Stimulated activated naive CD8-positive, alpha-beta T cell treated with anti-CD3 and anti-CD28 coated beads, Interleukin-15, amount 100 ng/mL, for 72 hours (primary cell): ENCODE measurements around the gene GOLGA6L10.
A peak's percentile ranks its signal among the peaks of the same experiment; 100 is the strongest.
"Not testable (repeated sequence)": the region's sequence is repeated elsewhere in the genome, so short reads cannot be mapped to it uniquely, and the experiment has no call there.

Source experiments
- ATAC-seq: fragments of 150-1000 bp; cut with Tn5 transposase; 2 replicates; pipeline ENCODE4 v1.10.0; 2021; ENCODE audit warnings: mild to moderate bottlenecking, moderate library complexity
- DNase-seq, 2 donors: peaks; one replicate each; pipeline ENCODE4 v3.0.0; 2021 to 2022
- H3K27ac Mint-ChIP-seq, 2 donors: one replicate each; pipeline ENCODE4 v1.8.0; 2022; ENCODE audit warnings: mild to moderate bottlenecking in 2 of 2, mixed read lengths in 2 of 2, moderate library complexity in 2 of 2
- H3K27me3 Mint-ChIP-seq: one replicate; pipeline ENCODE4 v1.8.0; 2022; ENCODE audit warnings: mixed read lengths
- H3K4me1 Mint-ChIP-seq: one replicate; pipeline ENCODE4 v1.8.0; 2022; ENCODE audit warnings: mild to moderate bottlenecking, mixed read lengths
- H3K4me3 Mint-ChIP-seq, 2 donors: one replicate each; pipeline ENCODE4 v1.8.0; 2022; ENCODE audit warnings: mild to moderate bottlenecking in 2 of 2, mixed read lengths in 2 of 2, moderate library complexity in 1 of 2
- H3K9me3 Mint-ChIP-seq, 2 donors: one replicate each; pipeline ENCODE4 v1.8.0; 2022; ENCODE audit warnings: mixed read lengths in 2 of 2

The GOLGA6L10 gene

DNA sequence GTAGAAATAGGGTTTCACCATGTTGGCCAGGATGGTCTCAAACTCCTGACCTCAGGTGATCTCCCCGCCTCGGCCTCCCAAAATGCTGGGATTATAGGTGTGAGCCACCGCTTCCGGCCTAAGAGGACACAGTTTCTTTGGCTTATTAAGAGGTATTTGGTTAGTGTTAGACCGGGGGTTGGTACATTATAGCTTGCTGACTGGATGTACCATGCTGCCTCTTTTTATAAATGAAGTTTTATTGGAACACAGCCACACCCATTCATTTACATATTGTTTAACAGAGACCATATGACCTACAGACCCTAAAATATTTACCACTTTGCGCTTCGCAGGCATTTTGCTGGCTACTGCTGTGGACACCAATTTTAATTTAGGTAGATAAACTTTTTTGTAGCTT, 11.3 kb upstream of the GOLGA6L10 start:
- H3K4me3 Mint-ChIP-seq, DNase-seq, H3K27me3 Mint-ChIP-seq, H3K27ac Mint-ChIP-seq, ATAC-seq, H3K4me1 Mint-ChIP-seq, H3K9me3 Mint-ChIP-seq: not testable (repeated sequence)

DNA sequence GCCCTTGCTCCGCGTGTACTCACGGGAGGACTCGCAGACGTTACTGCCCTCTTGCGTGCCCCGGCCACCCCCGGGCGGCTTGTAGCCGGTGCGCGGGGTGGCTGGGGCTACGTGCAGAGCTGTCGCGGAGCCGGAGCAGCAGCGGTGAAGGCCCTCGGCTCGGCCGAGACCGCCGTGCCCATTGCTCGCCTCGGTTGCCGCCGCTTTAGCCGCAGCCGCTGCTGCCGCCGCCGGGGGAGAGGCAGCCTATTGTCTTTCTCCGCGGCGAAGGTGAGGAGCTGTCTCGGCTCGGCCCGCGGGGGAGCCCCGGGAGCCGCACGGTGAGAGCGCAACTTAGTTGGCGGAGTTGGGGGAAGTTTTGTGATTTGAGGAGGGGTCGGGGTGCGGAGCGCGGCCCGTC, 5.8 kb upstream of the GOLGA6L10 start:
- not testable (repeated sequence) for H3K27ac Mint-ChIP-seq, H3K27me3 Mint-ChIP-seq, ATAC-seq, H3K4me1 Mint-ChIP-seq, H3K4me3 Mint-ChIP-seq, H3K9me3 Mint-ChIP-seq
- peak; percentile 25 to 41 for DNase-seq

DNA sequence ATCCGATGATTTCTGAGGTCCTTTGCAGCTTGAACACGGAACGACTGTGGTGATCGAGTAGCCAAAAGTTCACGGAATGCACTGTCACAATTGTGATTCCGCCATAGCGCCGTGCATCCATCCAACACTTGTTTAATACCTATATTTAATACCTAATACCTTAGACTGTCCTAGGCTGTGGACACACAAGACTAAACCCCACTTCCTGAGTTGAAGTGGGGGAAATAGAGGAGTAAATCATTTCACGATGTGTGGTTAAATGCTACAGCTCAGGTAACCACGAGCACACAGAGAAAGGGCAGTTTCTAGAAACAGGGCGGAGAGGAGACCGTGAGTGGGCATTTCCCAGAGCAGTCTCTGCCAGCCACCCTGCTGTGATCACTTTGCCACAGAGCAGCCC, 5.3 kb upstream of the GOLGA6L10 start:
- peak overlapping the region in 1 of 2 donors; percentile 47 for H3K4me3 Mint-ChIP-seq
- not testable (repeated sequence) for H3K27ac Mint-ChIP-seq, H3K4me1 Mint-ChIP-seq, H3K9me3 Mint-ChIP-seq, H3K27me3 Mint-ChIP-seq, ATAC-seq
- DNase-seq = peak; percentile 16 to 40

DNA sequence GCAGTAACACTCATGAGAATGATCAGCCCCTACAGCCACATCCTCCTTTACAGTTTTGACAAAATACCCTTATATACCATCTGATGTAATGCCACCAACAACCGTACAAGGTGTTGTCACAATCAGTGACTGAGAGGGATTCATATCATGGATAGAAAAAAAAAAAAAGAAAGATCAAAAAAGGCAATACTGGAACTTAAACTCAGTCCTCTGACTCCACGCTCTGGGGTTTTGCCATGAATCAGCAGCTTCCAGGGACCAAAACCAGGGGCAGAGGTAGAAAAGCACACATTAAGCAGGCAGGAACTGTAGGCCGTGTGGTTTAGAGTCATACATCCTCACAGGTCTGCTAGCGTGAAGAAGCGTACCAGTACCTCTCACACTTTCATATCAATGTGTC, 1.6 kb downstream of the GOLGA6L10 start:
- DNase-seq = peak in 1 of 2 donors; percentile 26
- H3K27ac Mint-ChIP-seq, H3K27me3 Mint-ChIP-seq, H3K4me1 Mint-ChIP-seq, H3K9me3 Mint-ChIP-seq, H3K4me3 Mint-ChIP-seq, ATAC-seq: not testable (repeated sequence)

DNA sequence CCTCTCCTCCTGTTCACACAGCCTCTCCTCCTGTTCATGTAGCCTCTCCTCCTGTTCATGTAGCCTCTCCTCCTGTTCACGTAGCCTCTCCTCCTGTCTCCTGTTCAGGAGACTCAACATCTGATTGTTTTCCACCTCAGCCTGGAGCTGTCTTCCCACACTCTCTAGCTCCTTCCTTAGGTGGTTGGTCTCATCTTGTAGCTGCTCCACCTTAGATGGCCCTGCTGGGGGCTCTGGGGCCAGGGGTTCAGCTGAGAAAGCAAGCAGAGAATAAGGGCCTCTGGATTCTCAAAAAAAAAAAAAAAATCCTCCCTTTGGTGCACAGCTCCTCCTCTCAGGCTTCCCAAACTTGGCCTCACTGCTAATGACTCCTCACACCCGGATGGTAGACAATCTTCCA, 4.1 kb downstream of the GOLGA6L10 start:
- H3K9me3 Mint-ChIP-seq, H3K4me1 Mint-ChIP-seq, H3K4me3 Mint-ChIP-seq, ATAC-seq, H3K27me3 Mint-ChIP-seq, DNase-seq, H3K27ac Mint-ChIP-seq: not testable (repeated sequence)

DNA sequence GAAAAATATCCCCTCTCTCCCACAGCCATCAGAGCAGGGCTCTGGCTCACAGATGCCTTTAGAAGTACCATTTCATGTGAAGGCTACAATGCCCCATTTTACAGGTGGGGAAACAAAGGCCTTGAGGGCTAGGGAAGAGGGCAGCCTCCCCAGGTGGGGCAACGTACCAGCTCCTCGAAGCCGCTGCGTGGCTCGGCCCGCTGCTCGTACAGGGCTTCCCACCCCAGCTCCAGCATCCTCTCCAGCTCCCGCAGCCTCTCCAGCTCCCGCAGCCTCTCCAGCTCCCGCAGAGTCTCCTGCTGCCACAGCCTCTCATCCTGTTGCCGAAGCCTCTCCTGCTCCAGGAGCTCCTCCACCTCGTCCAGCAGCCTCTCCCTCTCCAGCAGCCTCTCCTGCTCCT, 4.9 kb downstream of the GOLGA6L10 start:
- not testable (repeated sequence) for H3K4me1 Mint-ChIP-seq, H3K27ac Mint-ChIP-seq, H3K4me3 Mint-ChIP-seq, H3K9me3 Mint-ChIP-seq, DNase-seq, ATAC-seq, H3K27me3 Mint-ChIP-seq

DNA sequence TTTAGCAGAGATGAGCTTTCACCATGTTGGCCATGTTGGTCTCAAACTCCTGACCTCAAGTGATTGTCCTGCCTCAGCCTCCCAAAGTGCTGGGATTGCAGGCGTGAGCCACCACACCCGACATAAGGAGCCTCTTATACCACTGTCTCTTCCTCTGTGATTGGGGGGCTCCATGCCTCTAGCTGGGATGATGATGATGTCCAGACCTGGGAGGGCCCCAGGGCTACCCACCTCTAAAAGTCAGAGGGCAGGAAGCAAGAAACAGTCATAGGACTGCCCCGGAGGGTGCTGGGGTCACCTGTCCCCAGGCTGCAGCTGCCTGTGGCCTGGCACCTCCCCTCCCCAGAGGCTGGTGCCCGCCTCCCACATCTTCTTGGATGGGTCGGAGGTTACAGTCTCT, 5.4 kb downstream of the GOLGA6L10 start:
- H3K9me3 Mint-ChIP-seq, H3K4me3 Mint-ChIP-seq, H3K27me3 Mint-ChIP-seq: not testable (repeated sequence)

DNA sequence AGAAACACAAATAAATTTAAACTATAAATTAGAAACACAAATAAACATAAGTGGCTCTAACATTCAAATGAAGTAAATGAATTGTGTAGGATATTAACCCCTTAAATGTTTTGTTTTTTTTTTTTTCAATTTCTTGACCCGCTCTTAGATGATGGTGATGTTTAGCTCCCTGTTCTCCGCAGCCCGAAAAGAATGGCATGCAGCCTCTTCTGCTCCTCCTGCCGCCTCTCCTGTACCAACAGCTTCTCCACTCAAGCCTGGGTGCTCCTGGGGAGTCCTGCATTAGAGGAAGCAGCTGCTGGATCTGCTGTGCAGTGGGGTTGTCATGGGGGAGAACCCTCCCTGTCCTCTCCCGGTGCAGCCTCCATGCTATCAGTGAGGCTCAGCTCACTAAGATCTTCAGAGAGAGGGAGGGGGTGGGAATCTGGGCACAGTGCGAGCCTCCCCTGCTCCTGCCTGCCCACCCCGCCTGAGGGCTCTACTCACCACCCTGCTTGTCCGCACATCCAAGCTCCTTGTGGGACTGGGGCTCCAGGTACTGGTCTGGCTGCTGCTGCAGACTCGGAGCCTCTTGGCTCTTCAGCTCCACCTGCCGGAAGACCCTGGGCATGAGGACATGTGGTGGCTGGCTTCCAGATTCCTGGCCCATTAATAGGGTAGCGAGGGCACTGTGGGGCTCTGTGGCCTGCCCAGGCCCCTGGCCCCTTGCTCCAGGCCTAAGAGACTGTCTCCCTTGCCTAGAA, 6.5 kb downstream of the GOLGA6L10 start:
- not testable (repeated sequence) for H3K4me1 Mint-ChIP-seq, ATAC-seq

More for the DNA sequence above, 5.4 kb downstream of the GOLGA6L10 start:
- not testable (repeated sequence) for H3K4me1 Mint-ChIP-seq, DNase-seq, H3K27ac Mint-ChIP-seq, ATAC-seq

DNA sequence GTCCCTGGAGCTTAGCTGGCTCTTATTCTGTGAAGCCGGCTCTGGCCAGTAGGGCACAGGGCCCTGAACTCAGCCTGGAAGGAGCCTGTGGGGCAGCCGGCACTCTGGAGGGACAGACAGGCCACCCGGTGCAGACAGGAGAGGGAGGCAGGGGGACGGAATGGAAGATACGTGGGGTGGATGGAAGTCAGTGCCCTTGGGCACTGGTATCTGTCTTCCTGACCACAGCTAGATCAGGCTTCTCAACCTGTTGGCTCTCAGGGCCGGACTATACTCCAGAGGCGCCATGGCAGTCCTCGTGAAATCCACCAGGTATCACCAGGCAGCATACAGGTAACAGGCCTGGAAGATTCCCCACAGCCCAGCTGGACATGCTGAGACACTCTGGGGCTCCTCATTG, 10.7 kb downstream of the GOLGA6L10 start:
- H3K4me3 Mint-ChIP-seq, DNase-seq, H3K27me3 Mint-ChIP-seq, ATAC-seq, H3K27ac Mint-ChIP-seq, H3K4me1 Mint-ChIP-seq, H3K9me3 Mint-ChIP-seq: not testable (repeated sequence)

More for the DNA sequence above, 6.5 kb downstream of the GOLGA6L10 start:
- not testable (repeated sequence) for H3K27ac Mint-ChIP-seq, H3K9me3 Mint-ChIP-seq, H3K27me3 Mint-ChIP-seq, H3K4me3 Mint-ChIP-seq
- peak; percentile 37 to 42 for DNase-seq

DNA sequence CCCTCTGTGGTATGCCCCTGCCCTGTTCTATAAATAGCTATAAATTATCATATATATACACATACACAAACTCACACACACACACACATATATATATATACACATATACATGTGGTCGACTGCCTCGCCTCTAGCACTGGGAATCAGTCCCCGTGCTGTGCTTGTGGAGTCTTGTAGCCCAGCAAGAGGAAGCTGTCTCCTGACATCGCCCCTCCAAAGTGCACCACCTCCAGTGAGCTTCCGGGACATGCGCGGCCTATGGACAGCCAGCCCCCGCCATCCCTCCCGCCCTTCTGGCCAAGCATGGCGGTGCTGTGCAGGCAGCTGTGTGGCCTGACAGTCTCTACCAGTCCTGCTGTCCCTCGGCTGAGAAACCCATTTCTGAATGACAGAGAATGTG, 11.2 kb downstream of the GOLGA6L10 start:
- not testable (repeated sequence) for ATAC-seq, H3K4me1 Mint-ChIP-seq, H3K9me3 Mint-ChIP-seq, H3K27me3 Mint-ChIP-seq, DNase-seq, H3K4me3 Mint-ChIP-seq
- peak overlapping the region in 1 of 2 donors; percentile 48 for H3K27ac Mint-ChIP-seq

DNA sequence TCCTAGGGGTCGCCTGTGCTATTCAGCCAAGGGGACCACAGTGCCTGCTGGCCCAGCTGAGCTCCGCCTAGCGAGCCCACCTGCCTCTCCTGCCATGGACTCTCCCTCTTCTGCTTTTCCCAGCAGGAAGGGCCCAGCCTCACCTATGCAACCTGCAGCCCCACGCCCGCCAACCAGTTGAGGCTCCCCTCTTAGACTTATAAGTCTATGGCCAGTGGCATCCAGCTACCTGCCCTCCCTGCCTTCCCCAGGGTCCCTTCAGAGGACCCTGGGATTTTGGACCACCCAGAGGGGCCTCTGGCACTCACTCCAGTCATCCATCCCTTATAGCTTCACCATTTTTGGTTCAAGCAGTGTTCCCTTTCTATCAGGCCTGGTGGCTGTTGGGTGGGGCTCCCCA, 12.2 kb downstream of the GOLGA6L10 start:
- DNase-seq, H3K4me3 Mint-ChIP-seq, H3K4me1 Mint-ChIP-seq, H3K9me3 Mint-ChIP-seq, ATAC-seq, H3K27me3 Mint-ChIP-seq: not testable (repeated sequence)
- H3K27ac Mint-ChIP-seq = peak overlapping the region in 1 of 2 donors; percentile 7

DNA sequence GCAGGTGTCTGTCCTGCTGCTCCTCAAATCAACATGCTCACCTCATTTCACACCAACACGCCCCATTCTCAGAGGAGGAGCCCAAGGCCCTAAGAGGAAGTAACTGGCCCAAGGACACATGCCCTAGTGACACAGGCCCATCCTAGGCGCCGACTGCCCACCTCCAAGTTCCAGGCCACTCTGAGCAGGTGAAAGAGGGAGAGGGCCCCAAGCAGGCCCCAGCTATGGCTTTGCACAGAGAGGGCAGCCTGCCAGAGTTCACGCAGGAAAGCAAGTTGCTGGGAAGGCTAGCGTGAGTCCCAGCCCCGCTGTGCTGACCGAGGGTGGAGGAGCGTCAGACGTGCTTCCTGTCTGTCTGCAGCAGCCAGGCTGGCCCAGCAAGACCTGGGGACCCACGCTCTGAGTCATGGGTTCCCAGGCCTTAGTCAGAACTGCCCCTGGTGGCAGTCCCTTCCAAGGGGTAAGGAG, 13.1 kb downstream of the GOLGA6L10 start:
- not testable (repeated sequence) for H3K9me3 Mint-ChIP-seq, H3K27ac Mint-ChIP-seq, H3K27me3 Mint-ChIP-seq, H3K4me1 Mint-ChIP-seq, ATAC-seq, H3K4me3 Mint-ChIP-seq, DNase-seq

DNA sequence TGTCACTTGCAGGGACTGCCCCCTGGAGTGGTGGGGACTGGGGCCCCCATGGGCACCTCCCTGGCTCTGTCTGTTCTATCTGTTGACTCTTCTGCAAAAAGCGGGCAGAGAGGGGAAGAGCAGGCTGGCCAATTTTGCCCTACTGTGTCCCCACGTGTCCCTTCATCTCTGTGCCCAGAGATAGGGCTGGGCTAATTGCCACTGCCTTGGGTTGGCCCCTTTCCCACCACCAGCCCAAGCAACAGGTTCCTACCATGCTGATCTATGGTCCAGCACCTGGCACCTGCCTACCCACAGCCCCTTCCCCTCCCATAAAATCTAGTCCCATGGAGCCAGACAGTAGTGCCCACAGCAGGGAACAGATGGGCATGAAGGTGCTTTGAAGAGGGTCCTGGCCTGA, 14.3 kb downstream of the GOLGA6L10 start:
- not testable (repeated sequence) for H3K27me3 Mint-ChIP-seq, H3K4me3 Mint-ChIP-seq, H3K9me3 Mint-ChIP-seq, DNase-seq, H3K4me1 Mint-ChIP-seq
- H3K27ac Mint-ChIP-seq = peak overlapping the region in 1 of 2 donors; percentile 59
- peak; percentile 18 for ATAC-seq

DNA sequence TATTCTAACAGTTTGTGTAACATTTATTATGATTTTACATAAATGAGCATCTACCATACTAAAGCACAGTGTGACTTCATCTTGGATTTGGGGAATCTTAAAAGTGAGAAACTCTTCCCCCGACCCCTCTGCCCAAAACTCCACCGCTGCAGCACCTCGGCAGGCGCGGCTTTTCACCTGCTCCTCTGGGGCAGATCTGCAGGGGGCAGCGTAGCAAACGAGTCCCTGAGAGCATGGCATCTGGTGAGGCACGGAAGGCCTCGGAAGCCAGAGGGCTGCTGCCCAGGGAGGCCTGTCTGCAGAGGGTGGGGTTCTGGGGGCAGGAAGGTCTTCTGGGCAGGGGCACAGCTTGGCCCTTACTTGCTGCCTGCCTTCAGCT, 14.7 kb downstream of the GOLGA6L10 start:
- H3K4me1 Mint-ChIP-seq, DNase-seq, H3K4me3 Mint-ChIP-seq, H3K9me3 Mint-ChIP-seq, H3K27ac Mint-ChIP-seq, H3K27me3 Mint-ChIP-seq, ATAC-seq: not testable (repeated sequence)

DNA sequence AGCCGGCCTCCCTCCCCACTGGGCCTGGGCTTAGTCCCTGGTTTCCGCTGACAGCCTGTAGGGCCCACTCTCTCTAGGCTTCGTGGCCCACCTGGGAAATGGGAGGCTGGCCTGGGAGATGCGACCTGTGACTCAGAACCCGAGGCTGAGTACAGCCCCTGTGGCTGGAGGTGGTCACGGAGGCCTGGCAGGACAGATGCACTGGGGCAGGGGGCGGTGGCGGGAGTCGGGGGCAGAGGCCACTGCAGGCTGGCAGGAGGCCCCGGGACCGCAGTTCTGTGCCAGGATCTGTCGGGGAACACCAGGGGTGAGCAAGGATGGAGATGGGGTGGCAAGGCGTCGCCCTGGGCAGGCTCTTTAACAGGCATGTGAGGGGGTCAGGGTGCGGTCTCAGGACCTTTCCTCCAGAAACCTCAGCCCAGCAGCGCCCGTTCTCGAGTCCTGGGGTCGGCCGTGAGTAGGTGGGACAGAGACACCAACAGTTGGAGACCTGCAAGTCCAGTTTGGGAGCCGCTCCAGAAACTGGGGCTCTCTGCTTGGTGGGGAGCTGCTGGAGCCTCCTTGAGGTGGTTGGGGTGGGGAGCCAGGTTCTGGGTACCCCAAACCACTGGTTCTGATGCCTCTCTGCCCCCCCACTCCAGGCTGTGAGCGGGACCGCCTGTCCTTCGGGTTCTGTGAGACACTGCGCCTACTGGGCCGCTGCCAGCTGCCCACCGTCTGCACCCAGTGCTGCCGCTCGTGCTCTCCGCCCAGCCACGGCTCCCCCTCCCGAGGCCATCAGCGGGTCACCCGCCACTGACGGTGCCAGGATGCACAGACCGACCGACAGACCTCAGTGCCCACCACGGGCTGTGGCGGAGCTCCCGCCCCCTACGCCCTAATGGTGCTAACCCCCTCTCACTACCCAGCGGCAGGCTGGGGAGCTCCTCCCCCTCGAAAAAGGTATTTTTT, 15.4 kb downstream of the GOLGA6L10 start:
- not testable (repeated sequence) for ATAC-seq, H3K27me3 Mint-ChIP-seq, H3K4me3 Mint-ChIP-seq, H3K27ac Mint-ChIP-seq, DNase-seq, H3K4me1 Mint-ChIP-seq, H3K9me3 Mint-ChIP-seq
